ENCODE measurements around the gene D2HGDH. TPM values are rescaled to one million over a fixed set of nuclear protein-coding genes. Genes with fewer than 3 reads are reported as not detected.

D2HGDH gene
- total and polyA plus RNA-seq, 2 of the 8 experiments (the other 6 are each of a cell fraction or from before 2014, with no cell fraction given): 3.4 to 8.1 TPM

DNA sequence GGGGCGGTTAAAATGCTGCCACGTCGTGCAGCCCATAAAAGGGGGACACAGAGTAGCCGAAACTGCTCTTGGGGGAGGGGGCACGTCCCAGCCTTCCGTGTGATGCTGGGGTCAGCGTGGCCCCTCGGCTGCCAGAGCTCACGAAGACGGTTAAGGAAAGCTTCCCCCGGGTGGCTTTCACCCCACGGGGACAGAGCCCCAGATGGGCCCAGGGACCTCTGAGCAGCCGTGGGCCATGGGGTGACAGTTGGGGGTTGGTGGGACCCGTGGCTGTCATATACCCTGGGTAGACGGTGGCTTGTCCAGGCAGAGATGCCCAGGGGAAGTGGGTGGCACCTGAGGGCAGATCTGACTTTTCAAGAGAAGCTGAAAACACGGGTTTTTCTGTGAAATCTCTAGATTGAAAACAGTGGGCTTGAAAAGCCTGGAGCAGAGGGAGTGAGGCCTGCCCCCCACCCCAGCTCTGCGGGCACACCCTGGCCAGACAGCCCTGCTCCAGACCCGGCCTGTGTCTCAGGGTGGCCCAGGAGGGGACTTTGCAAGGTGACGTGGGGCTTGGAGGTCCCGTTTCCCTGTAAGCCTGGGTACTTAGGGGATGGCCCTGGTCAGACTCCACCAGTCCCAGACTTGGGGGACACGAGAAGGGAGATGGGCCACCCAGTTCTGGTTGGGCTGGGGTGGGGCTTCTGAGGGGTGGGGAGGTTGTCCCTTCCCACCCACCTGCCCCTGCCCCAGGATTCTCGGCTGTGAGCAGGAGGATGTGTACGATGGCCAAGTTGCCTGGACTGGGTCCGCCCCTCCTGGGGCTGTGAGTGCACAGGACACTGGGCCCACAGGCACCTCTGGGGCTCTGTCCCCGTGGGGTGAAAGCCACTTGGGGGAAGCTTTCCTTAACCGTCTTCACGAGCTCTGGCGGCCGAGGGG is 75.2 kb downstream of the D2HGDH start (continued):
- no peak for TF ChIP-seq HDAC2 (IDR thresholded peaks at IDR 0.05; ENCODE audit: borderline replicate concordance in 1 of 2, low read depth in 2 of 2, low read length in 2 of 2)
- no peak for TF ChIP-seq CHD1 (IDR thresholded peaks at IDR 0.05; ENCODE audit: low read depth, low read length)
- no peak for TF ChIP-seq RBBP5 (IDR thresholded peaks at IDR 0.05; ENCODE audit: borderline replicate concordance, low read depth, low read length)
- TF ChIP-seq RNF2 (IDR thresholded peaks at IDR 0.05; ENCODE audit: borderline replicate concordance, low read depth, low read length, missing control alignments, poor library complexity, severe bottlenecking): no peak
- no peak for TF ChIP-seq CBX8 (IDR thresholded peaks at IDR 0.05; ENCODE audit: borderline replicate concordance, low read depth, low read length)
